Endothelial cell of umbilical vein (primary cell): ENCODE results near the gene KIF20A. TPM values are rescaled to one million over a fixed set of nuclear protein-coding genes. Genes with fewer than 3 reads are reported as not detected.

Source experiments
- BruUV-seq: library from RNA; stranded (reverse); fragments of 400-500 nt; replicated peaks from 2 replicates; lab custom pipeline; 2021; lab: Mats Ljungman, UMichigan
- CTCF ChIA-PET: fragments of 300-600, 350-600 bp; sonication (Branson Sonifier 250); formaldehyde crosslinking; loops from one replicate; lab custom pipeline; 2021; ENCODE audit warnings: antibody characterized with exemption, inconsistent platforms; lab: Charles Lee
- POLR2A ChIA-PET: fragments of 300-600, 350-600 bp; sonication (Branson Sonifier 250); formaldehyde crosslinking; loops from one replicate; lab custom pipeline; 2021; ENCODE audit warnings: antibody characterized with exemption, inconsistent platforms; lab: Charles Lee
- DNase-seq: peaks from one replicate; pipeline ENCODE4 v3.0.0-alpha.2; 2011; ENCODE audit warnings: low read depth, low spot score
- FAIRE-seq: peaks from 2 replicates; lab custom pipeline; 2011; peaks lifted over from hg19 to GRCh38; lab: Jason Lieb, UNC
- H2AFZ ChIP-seq: 2 replicates; pipeline ENCODE4 v1.6.0; 2012; ENCODE audit warnings: low read depth, low read length, control low read depth, inconsistent platforms
- H3K27ac ChIP-seq: 2 replicates; pipeline ENCODE4 v1.5.1; 2011; ENCODE audit warnings: low read depth, mild to moderate bottlenecking, control low read depth, low read length, moderate library complexity; ENCODE audit not compliant: insufficient read depth
- H3K27me3 ChIP-seq, 2 experiments: 2 replicates each; pipeline versions ENCODE4 v1.6.0 to v1.6.1; 2011; ENCODE audit warnings: low read length in 2 of 2, mixed read lengths in 1 of 2; ENCODE audit not compliant: control insufficient read depth in 2 of 2, insufficient read depth in 2 of 2
- H3K36me3 ChIP-seq, 2 experiments: 2 replicates in 1 of 2; 3 replicates in 1 of 2; pipeline ENCODE4 v1.5.1; 2011; ENCODE audit warnings: low read length in 2 of 2, mild to moderate bottlenecking in 1 of 2, moderate library complexity in 1 of 2; ENCODE audit not compliant: control insufficient read depth in 2 of 2, insufficient read depth in 2 of 2; ENCODE audit errors: extremely low read depth in 1 of 2
- H3K4me1 ChIP-seq: 3 replicates; pipeline ENCODE4 v1.5.1; 2011; ENCODE audit warnings: mild to moderate bottlenecking, low read length; ENCODE audit not compliant: control insufficient read depth, insufficient read depth; ENCODE audit errors: extremely low read depth
- H3K4me2 ChIP-seq: 2 replicates; pipeline ENCODE4 v1.6.1; 2011; ENCODE audit warnings: low read length, control low read depth, mixed read lengths; ENCODE audit not compliant: insufficient read depth
- H3K4me3 ChIP-seq, 3 experiments: fragments of 200-600 bp in 1 of 3; sonication (generic), shearing (Covaris generic) in 1 of 3; replicated peaks in 1 of 3; 2 replicates each; pipeline ENCODE4 v1.5.1; 2011 to 2016; ENCODE audit warnings: control low read depth in 3 of 3, low read length in 3 of 3, mild to moderate bottlenecking in 2 of 3, inconsistent platforms in 1 of 3, low read depth in 1 of 3, moderate library complexity in 1 of 3; ENCODE audit not compliant: insufficient read depth in 1 of 3
- H3K79me2 ChIP-seq: 2 replicates; pipeline ENCODE4 v1.6.0; 2012; ENCODE audit warnings: low read length, inconsistent platforms; ENCODE audit not compliant: control insufficient read depth, insufficient read depth
- H3K9ac ChIP-seq: replicated peaks from 2 replicates; pipeline ENCODE3; 2011; ENCODE audit warnings: low read length, control low read depth; ENCODE audit not compliant: insufficient read depth; ENCODE audit errors: extremely low read depth
- H3K9me1 ChIP-seq: replicated peaks from 3 replicates; pipeline ENCODE4 v1.6.0; 2011; ENCODE audit warnings: mild to moderate bottlenecking, low read length; ENCODE audit not compliant: control insufficient read depth, insufficient read depth; ENCODE audit errors: extremely low read depth
- H3K9me3 ChIP-seq: replicated peaks from 2 replicates; pipeline ENCODE4 v1.5.1; 2012; ENCODE audit warnings: low read length, inconsistent platforms; ENCODE audit not compliant: control insufficient read depth, insufficient read depth
- H4K20me1 ChIP-seq: replicated peaks from 2 replicates; pipeline ENCODE3; 2011; ENCODE audit warnings: mild to moderate bottlenecking, low read length; ENCODE audit not compliant: control insufficient read depth, insufficient read depth; ENCODE audit errors: extremely low read depth
- EZH2 ChIP-seq: IDR thresholded peaks from 2 replicates; pipeline ENCODE4 v1.6.1; 2012; ENCODE audit warnings: borderline replicate concordance, low read depth, mild to moderate bottlenecking, moderate library complexity, low read length, inconsistent platforms; ENCODE audit not compliant: severe bottlenecking
- FOS ChIP-seq: IDR thresholded peaks from 2 replicates; pipeline ENCODE4 v1.6.1; 2011; ENCODE audit warnings: mild to moderate bottlenecking, low read length, moderate library complexity, borderline replicate concordance; ENCODE audit not compliant: insufficient read depth
- GATA2 ChIP-seq: IDR thresholded peaks from 2 replicates; pipeline ENCODE4 v1.7.0; 2011; ENCODE audit warnings: low read depth, mild to moderate bottlenecking, moderate library complexity, mixed read lengths, low read length; ENCODE audit not compliant: insufficient read length, insufficient read depth
- JUN ChIP-seq: IDR thresholded peaks from 2 replicates; pipeline ENCODE4 v1.6.1; 2011; ENCODE audit warnings: borderline replicate concordance, low read depth; ENCODE audit not compliant: insufficient read length, insufficient read depth
- MYC ChIP-seq: IDR thresholded peaks from one replicate; pipeline ENCODE4 v1.6.1; 2011; ENCODE audit warnings: mild to moderate bottlenecking, low read depth, low read length
- POLR2A ChIP-seq: IDR thresholded peaks from 2 replicates; pipeline ENCODE4 v1.6.1; 2012; ENCODE audit warnings: low read depth, mild to moderate bottlenecking, control low read depth, low read length
- POLR2AphosphoS5 ChIP-seq: IDR thresholded peaks from 2 replicates; pipeline ENCODE4 v1.6.1; 2012; ENCODE audit warnings: low read depth, mild to moderate bottlenecking, control low read depth, low read length, moderate library complexity; ENCODE audit not compliant: insufficient read depth
- dilution Hi-C: fragments of 300-500 bp; cut with MboI; formaldehyde crosslinking; loops from one replicate; pipeline ENCODE4 v1.15.0; 2019; ENCODE audit warnings: low sequenced_read_pairs; ENCODE audit not compliant: extremely low pct_ligation_motif_present
- intact Hi-C: fragments of 100-400 bp; cut with micrococcal nuclease; formaldehyde crosslinking; loops from one replicate; pipeline ENCODE4 v1.10.0; 2022
- polyA plus RNA-seq, 4 experiments: library from polyadenylated mRNA; depleted of rRNA in 3 of 4; stranded (reverse) in 3 of 4; unstranded in 1 of 4; fragments of >200 nt; gene quantifications; 2 replicates each; pipeline versions ENCODE4 v1.2.1 to v1.2.3, GENCODE V29; 2011 to 2012; ENCODE audit warnings: missing spikeins in 1 of 4
- total RNA-seq: library from RNA; stranded (reverse); gene quantifications from 2 replicates; pipeline ENCODE4 v1.2.3, GENCODE V29; 2021
- TF ChIP-seq, protein P1 (sequence below): IDR thresholded peaks from 2 replicates; pipeline ENCODE4 v1.6.1; 2011; ENCODE audit not compliant: insufficient read depth, insufficient read length
- TF ChIP-seq, protein P2 (sequence below), 2 donors: IDR thresholded peaks; 1 replicate in 1 of 2; 2 replicates in 1 of 2; pipeline ENCODE4 v1.5.1; 2011; ENCODE audit warnings: low read length in 2 of 2, mild to moderate bottlenecking in 2 of 2, moderate library complexity in 2 of 2, control low read depth in 1 of 2, inconsistent platforms in 1 of 2, low read depth in 1 of 2; ENCODE audit not compliant: insufficient read depth in 1 of 2; ENCODE audit errors: extremely low read depth in 1 of 2

Gene KIF20A
- total and polyA plus RNA-seq, 2 donors (not counting 3 experiments of a cell fraction or from before 2014, with no cell fraction given), result 38.7 to 78.1 TPM

DNA sequence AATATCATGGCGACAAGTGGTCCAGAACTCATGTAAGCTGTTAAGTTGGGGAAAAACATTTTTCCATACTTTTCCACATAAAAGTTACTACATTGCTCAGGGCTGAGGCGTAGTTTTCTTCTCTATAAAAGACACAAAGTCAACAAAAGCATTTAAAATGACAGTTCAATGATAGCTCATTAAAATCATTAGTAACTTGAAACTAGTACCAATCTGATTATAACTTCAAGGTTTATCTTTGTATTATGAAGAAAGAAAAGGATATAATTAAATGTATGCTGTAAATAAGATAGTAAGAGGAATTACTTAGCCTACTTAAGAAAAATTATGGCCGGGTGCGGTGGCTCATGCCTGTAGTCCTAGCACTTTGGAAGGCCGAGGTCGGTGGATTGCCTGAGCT is 49.6 kb upstream of the KIF20A start:
- Histone ChIP-seq H4K20me1 (no peaks in the 10 kb centered on the region), H3K79me2 (no peaks in the 10 kb centered on the region), H3K4me3 (no peak overlapping the region), H3K27me3 (no peaks in the 10 kb centered on the region), H3K9me1 (no peaks in the 10 kb centered on the region), H3K27ac (no peak overlapping the region), H3K36me3 (no peaks in the 10 kb centered on the region), H3K9ac (no peak overlapping the region), H3K4me2 (no peak overlapping the region), H3K4me1 (peaks cover 8% of the 10 kb centered on the region), H2AFZ (no peak overlapping the region), H3K9me3 (no peaks in the 10 kb centered on the region)
- FAIRE-seq (no peak), DNase-seq (no peak)
- TF ChIP-seq JUN, result no peak
- no peak for TF ChIP-seq FOS
- TF ChIP-seq EZH2, result no peak
- no peak for TF ChIP-seq POLR2AphosphoS5
- no peak for TF ChIP-seq POLR2A
- TF ChIP-seq MYC, result no peak
- TF ChIP-seq, protein P1, sequence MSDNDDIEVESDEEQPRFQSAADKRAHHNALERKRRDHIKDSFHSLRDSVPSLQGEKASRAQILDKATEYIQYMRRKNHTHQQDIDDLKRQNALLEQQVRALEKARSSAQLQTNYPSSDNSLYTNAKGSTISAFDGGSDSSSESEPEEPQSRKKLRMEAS, result no peak
- no peak for TF ChIP-seq GATA2
- TF ChIP-seq, protein P2, sequence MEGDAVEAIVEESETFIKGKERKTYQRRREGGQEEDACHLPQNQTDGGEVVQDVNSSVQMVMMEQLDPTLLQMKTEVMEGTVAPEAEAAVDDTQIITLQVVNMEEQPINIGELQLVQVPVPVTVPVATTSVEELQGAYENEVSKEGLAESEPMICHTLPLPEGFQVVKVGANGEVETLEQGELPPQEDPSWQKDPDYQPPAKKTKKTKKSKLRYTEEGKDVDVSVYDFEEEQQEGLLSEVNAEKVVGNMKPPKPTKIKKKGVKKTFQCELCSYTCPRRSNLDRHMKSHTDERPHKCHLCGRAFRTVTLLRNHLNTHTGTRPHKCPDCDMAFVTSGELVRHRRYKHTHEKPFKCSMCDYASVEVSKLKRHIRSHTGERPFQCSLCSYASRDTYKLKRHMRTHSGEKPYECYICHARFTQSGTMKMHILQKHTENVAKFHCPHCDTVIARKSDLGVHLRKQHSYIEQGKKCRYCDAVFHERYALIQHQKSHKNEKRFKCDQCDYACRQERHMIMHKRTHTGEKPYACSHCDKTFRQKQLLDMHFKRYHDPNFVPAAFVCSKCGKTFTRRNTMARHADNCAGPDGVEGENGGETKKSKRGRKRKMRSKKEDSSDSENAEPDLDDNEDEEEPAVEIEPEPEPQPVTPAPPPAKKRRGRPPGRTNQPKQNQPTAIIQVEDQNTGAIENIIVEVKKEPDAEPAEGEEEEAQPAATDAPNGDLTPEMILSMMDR (IDR thresholded peaks at IDR 0.05; ENCODE audit: extremely low read depth in 1 of 2, insufficient read depth in 1 of 2, low read depth in 1 of 2, low read length in 2 of 2), result no peak
- intact Hi-C loops (no loop called here), dilution Hi-C loops (no loop called here)
- POLR2A ChIA-PET, result no interaction called here
- no TSS peak for BruUV-seq
- CTCF ChIA-PET, result interaction anchor here (0.7 to 1.8 kb wide), 8 partner anchors 26 to 351 kb away, joined by 3 to 11 read pairs (median 6); no protein-coding TSS in a partner anchor
